PC-3 (cell line): ENCODE measurements around the gene COP1. TPM values are rescaled to one million over a fixed set of nuclear protein-coding genes. Genes with fewer than 3 reads are reported as not detected.

Experiments
- ATAC-seq: fragments of 200-7000 bp; cut with Tn5 transposase; 2 replicates; pipeline ENCODE4 v1.9.1; 2020; ENCODE audit warnings: mild to moderate bottlenecking, moderate library complexity
- BruUV-seq: library from RNA; stranded (reverse); fragments of 400-500 nt; replicated peaks from 2 replicates; lab custom pipeline; 2021; lab: Mats Ljungman, UMichigan
- CTCF ChIA-PET: fragments of 300-600 bp; sonication (Branson Sonifier 250); formaldehyde crosslinking; loops from one replicate; lab custom pipeline; 2022; ENCODE audit warnings: antibody characterized with exemption; lab: Charles Lee
- POLR2A ChIA-PET: fragments of 300-600 bp; sonication (Branson Sonifier 250); formaldehyde crosslinking; loops from one replicate; lab custom pipeline; 2022; ENCODE audit warnings: antibody characterized with exemption; ENCODE audit not compliant: unreplicated experiment; lab: Charles Lee
- DNase-seq: peaks from one replicate; pipeline ENCODE4 v3.0.0-alpha.2; 2015
- H2AFZ ChIP-seq: fragments of 300-600 bp; sonication (generic); 2 replicates; pipeline ENCODE4 v1.6.0; 2016; ENCODE audit warnings: antibody characterized with exemption, low read length
- H3F3A ChIP-seq: fragments of 300-600 bp; sonication (generic); one replicate; pipeline ENCODE4 v1.6.0; 2017; ENCODE audit warnings: antibody characterized with exemption, low read length, control low read depth, mild to moderate bottlenecking; ENCODE audit not compliant: unreplicated experiment
- H3K27ac ChIP-seq: fragments of 300-600 bp; sonication (generic); 2 replicates; pipeline ENCODE4 v1.5.1; 2016; ENCODE audit warnings: mild to moderate bottlenecking, low read length
- H3K27me3 ChIP-seq: fragments of 300-600 bp; sonication (generic); 2 replicates; pipeline ENCODE4 v1.6.1; 2016; ENCODE audit warnings: low read length, mixed read lengths
- H3K36me3 ChIP-seq: fragments of 300-600 bp; sonication (generic); 2 replicates; pipeline ENCODE4 v1.6.1; 2016; ENCODE audit warnings: low read depth, mixed run types, low read length, mixed read lengths
- H3K4me1 ChIP-seq: fragments of 300-600 bp; sonication (generic); 2 replicates; pipeline ENCODE4 v1.5.1; 2016; ENCODE audit warnings: low read length; ENCODE audit not compliant: insufficient read depth
- H3K4me2 ChIP-seq: fragments of 300-600 bp; sonication (generic); 2 replicates; pipeline ENCODE4 v1.6.0; 2016; ENCODE audit warnings: low read length
- H3K4me3 ChIP-seq: fragments of 300-600 bp; sonication (generic); 2 replicates; pipeline ENCODE4 v1.5.1; 2016; ENCODE audit warnings: mild to moderate bottlenecking, low read length, mixed read lengths
- H3K79me2 ChIP-seq: fragments of 300-600 bp; sonication (generic); 2 replicates; pipeline ENCODE4 v1.6.1; 2017; ENCODE audit warnings: low read length, mixed read lengths
- H3K9ac ChIP-seq: fragments of 300-600 bp; sonication (generic); 2 replicates; pipeline ENCODE4 v1.6.0; 2016; ENCODE audit warnings: mild to moderate bottlenecking, low read length
- H3K9me2 ChIP-seq: fragments of 300-600 bp; sonication (generic); replicated peaks from 2 replicates; pipeline ENCODE4 v1.6.1; 2016; ENCODE audit warnings: mixed run types, low read length, mixed read lengths
- H3K9me3 ChIP-seq: fragments of 300-600 bp; sonication (generic); 2 replicates; pipeline ENCODE4 v1.6.1; 2016; ENCODE audit warnings: low read length, mixed read lengths
- H4K20me1 ChIP-seq: fragments of 300-600 bp; sonication (generic); 2 replicates; pipeline ENCODE4 v1.6.1; 2016; ENCODE audit warnings: low read length, mixed read lengths
- CTCF ChIP-seq: fragments of 300-600 bp; sonication (generic); conservative IDR thresholded peaks from 2 replicates; pipeline ENCODE4 v1.5.1; 2017; ENCODE audit warnings: antibody characterized with exemption, low read depth, mild to moderate bottlenecking, low read length
- EZH2 ChIP-seq: fragments of 300-600 bp; sonication (generic); IDR thresholded peaks from one replicate; pipeline ENCODE4 v1.6.1; 2017; ENCODE audit warnings: antibody characterized with exemption, mild to moderate bottlenecking, low read length; ENCODE audit not compliant: unreplicated experiment
- EZH2phosphoT487 ChIP-seq: fragments of 300-600 bp; sonication (generic); IDR thresholded peaks from 2 replicates; pipeline ENCODE4 v1.6.1; 2018; ENCODE audit warnings: mild to moderate bottlenecking, antibody characterized with exemption, low read length, borderline replicate concordance
- intact Hi-C: fragments of 100-400 bp; cut with micrococcal nuclease; formaldehyde crosslinking; loops from 2 replicates; pipeline ENCODE4 v1.9.0; 2023
- total RNA-seq: library from RNA; depleted of rRNA; stranded (reverse); fragments of >200 nt; gene quantifications from 2 replicates; pipeline ENCODE4 v1.2.3, GENCODE V29; 2014

Gene COP1
- total RNA-seq, 1 experiment from 2014 or later: 16.6 TPM

GRCh38 chr1:176055398-176055797 lies 151.7 kb downstream of the COP1 start:
- ChIA-PET POLR2A (no interaction called here), CTCF (no interaction called here)
- DNase-seq (no peak), ATAC-seq (no peak)
- no peaks in the 10 kb centered on the region for H3K79me2 ChIP-seq
- H3K9me3 ChIP-seq: no peaks in the 10 kb centered on the region
- no peak overlapping the region for H3K4me2 ChIP-seq
- no peak overlapping the region for H3K4me3 ChIP-seq
- no peaks in the 10 kb centered on the region for H3K9me2 ChIP-seq
- H3K27ac ChIP-seq: no peak overlapping the region
- no peak overlapping the region for H2AFZ ChIP-seq
- H3K4me1 ChIP-seq: no peaks in the 10 kb centered on the region
- no TSS peak for BruUV-seq
- no peak overlapping the region for H3K9ac ChIP-seq
- no peaks in the 10 kb centered on the region for H3K27me3 ChIP-seq
- intact Hi-C loops: no loop called here
- H3K36me3 ChIP-seq: no peaks in the 10 kb centered on the region
- TF ChIP-seq CTCF (no peak), EZH2phosphoT487 (no peak), EZH2 (no peak)
- H4K20me1 ChIP-seq: no peaks in the 10 kb centered on the region
- no peaks in the 10 kb centered on the region for H3F3A ChIP-seq

DNA sequence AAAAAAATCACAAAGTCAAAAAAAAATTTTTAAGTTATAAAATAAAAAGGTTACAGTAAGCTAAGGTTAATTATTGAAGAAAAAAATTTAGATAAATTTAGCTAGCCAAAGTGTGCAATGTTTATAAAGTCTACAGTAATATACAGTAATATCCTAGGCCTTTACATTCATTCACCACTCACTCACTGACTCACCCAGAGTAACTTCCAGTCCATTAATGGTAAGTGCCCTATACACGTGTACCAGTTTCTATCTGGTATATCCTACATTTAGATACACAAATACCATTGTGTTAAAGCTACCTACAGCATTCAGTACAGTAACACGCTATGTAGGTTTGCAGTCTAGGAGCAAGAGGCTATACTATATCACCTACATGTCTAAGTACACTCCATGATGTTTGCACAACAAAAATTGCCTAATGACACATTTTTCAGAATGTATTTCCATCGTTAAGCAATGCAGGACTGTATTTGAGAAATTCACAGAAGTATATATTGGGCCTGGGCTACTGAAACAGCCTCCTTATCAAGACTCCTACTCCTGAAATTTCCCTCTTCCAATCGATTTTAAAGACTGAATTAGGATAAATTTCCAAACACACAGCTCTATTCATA lies 155.1 kb downstream of the COP1 start:
- Histone ChIP-seq H3K79me2 (no peaks in the 10 kb centered on the region), H3F3A (no peaks in the 10 kb centered on the region), H3K36me3 (no peaks in the 10 kb centered on the region), H3K9me2 (no peaks in the 10 kb centered on the region), H3K4me1 (no peaks in the 10 kb centered on the region), H3K4me2 (no peak overlapping the region), H3K4me3 (no peak overlapping the region), H4K20me1 (no peaks in the 10 kb centered on the region), H3K9ac (no peak overlapping the region), H3K9me3 (no peaks in the 10 kb centered on the region), H3K27ac (no peak overlapping the region), H2AFZ (no peak overlapping the region), H3K27me3 (no peaks in the 10 kb centered on the region)
- DNase-seq: peak; percentile 34
- ChIA-PET CTCF (no interaction called here), POLR2A (no interaction called here)
- intact Hi-C loops: no loop called here
- peak; percentile 71 for ATAC-seq
- TF ChIP-seq EZH2phosphoT487 (no peak), CTCF (no peak), EZH2 (no peak)
- BruUV-seq: no TSS peak

- Histone ChIP-seq H3K27ac (no peak overlapping the region), H3K4me3 (no peak overlapping the region), H3K36me3 (no peaks in the 10 kb centered on the region), H3K4me1 (no peaks in the 10 kb centered on the region), H3K79me2 (no peaks in the 10 kb centered on the region), H3K9ac (no peak overlapping the region), H2AFZ (no peak overlapping the region), H3K27me3 (no peaks in the 10 kb centered on the region), H3K9me2 (no peaks in the 10 kb centered on the region), H3K9me3 (no peaks in the 10 kb centered on the region), H4K20me1 (no peaks in the 10 kb centered on the region), H3K4me2 (no peak overlapping the region), H3F3A (no peaks in the 10 kb centered on the region)
- POLR2A ChIA-PET: no interaction called here
- DNase-seq: no peak
- CTCF ChIA-PET: no interaction called here
- intact Hi-C loops: no loop called here
- TF ChIP-seq EZH2 (no peak), CTCF (no peak), EZH2phosphoT487 (no peak)
- ATAC-seq: no peak
- BruUV-seq: no TSS peak
These were observed 155.7 kb downstream of the COP1 start for GRCh38 chr1:176051402-176051801.
